ENCODE data around the gene BST1.

The BST1 gene

GRCh38 chr4:15676899-15677298 is 26.0 kb upstream of the BST1 start:
- no peak for DNase-seq

- no peak for DNase-seq
These were observed 25.3 kb upstream of the BST1 start for GRCh38 chr4:15677507-15677988.

GRCh38 chr4:15681067-15681371 is 21.8 kb upstream of the BST1 start:
- no peak for DNase-seq

- DNase-seq = peak; percentile 89 to 98 (median 95)
These were observed 21.3 kb upstream of the BST1 start, which contains the start of gene FAM200B for GRCh38 chr4:15681372-15682241. Gene FAM200B (plus strand): TSS chr4:15681827. CDS start chr4:15686978, 5,151 bp downstream.

- peak in 2 of 5 experiments; percentile 0 to 59 for DNase-seq
These were observed 20.4 kb upstream of the BST1 start for GRCh38 chr4:15682242-15683142.

- no peak for DNase-seq
These were observed 19.7 kb upstream of the BST1 start for GRCh38 chr4:15683143-15683495.

GRCh38 chr4:15684498-15684897 is 18.4 kb upstream of the BST1 start:
- DNase-seq = no peak

GRCh38 chr4:15688051-15688450 is 14.8 kb upstream of the BST1 start:
- no peak for DNase-seq

GRCh38 chr4:15689540-15689939 is 13.3 kb upstream of the BST1 start:
- DNase-seq = no peak

- DNase-seq = no peak
These were observed 12.7 kb upstream of the BST1 start for GRCh38 chr4:15690020-15690809.

- DNase-seq = no peak
These were observed 11.3 kb upstream of the BST1 start for GRCh38 chr4:15691346-15692135.

GRCh38 chr4:15692602-15693001 is 10.3 kb upstream of the BST1 start:
- DNase-seq = no peak

GRCh38 chr4:15694431-15694830 is 8.4 kb upstream of the BST1 start:
- DNase-seq = no peak

GRCh38 chr4:15695240-15695699 is 7.6 kb upstream of the BST1 start:
- no peak for DNase-seq

GRCh38 chr4:15695729-15696128 is 7.1 kb upstream of the BST1 start:
- DNase-seq = no peak

GRCh38 chr4:15696866-15697265 is 6.0 kb upstream of the BST1 start:
- no peak for DNase-seq

- DNase-seq = no peak
These were observed 574 bp downstream of the BST1 start for GRCh38 chr4:15703439-15703838.

GRCh38 chr4:15704129-15704528 is 1.3 kb downstream of the BST1 start:
- DNase-seq = no peak

GRCh38 chr4:15706646-15707362 is 3.9 kb downstream of the BST1 start:
- no peak for DNase-seq

- no peak for DNase-seq
These were observed 4.5 kb downstream of the BST1 start for GRCh38 chr4:15707363-15707715.

GRCh38 chr4:15711762-15712161 is 8.9 kb downstream of the BST1 start:
- no peak for DNase-seq

All from T-helper 2 cell (primary cell).